ENCODE data around the gene RPS25.
"Not testable (repeated sequence)": the region's sequence is repeated elsewhere in the genome, so short reads cannot be mapped to it uniquely, and the experiment has no call there.

Gene RPS25

DNA sequence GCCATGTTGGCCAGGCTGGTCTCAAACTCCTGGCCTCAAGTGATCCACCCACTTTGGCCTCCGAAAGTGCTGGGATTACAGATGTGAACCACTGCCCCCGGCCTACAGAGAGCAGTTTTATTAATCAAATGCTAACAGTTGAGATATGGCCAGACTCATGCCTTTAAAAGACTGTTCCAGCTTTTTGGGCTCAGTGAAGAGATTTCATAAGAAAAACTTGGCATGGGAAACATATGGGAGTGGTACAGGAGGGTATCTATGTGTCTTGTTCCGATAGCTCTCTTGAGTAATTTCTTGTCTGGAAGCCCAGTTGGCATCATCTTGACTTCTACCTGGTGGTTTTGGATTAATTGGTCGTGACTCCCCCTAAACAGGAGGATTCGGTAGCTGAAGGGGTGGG is 20.7 kb upstream of the RPS25 start:
- no peak for DNase-seq (ENCODE audit: low spot score)

DNA sequence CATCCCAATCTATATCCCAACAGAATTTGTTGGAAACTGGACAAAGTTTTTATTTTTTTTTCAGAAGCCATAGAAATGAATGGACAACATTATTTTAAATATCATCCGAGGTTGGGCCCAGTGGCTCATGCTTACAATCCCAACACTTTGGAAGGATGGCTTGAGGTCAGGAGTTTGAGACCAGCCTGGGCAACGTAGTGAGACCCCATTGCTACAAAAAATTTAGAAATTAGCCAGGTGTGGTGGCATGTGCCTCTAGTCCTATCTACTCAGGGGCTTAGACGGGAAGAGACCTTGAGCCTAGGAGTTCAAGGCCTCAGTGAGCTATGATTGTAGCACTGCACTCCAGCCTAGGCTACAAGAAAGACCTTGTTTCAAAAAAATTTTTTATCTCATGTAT is 16.7 kb upstream of the RPS25 start:
- no peak for DNase-seq (ENCODE audit: low spot score)

DNA sequence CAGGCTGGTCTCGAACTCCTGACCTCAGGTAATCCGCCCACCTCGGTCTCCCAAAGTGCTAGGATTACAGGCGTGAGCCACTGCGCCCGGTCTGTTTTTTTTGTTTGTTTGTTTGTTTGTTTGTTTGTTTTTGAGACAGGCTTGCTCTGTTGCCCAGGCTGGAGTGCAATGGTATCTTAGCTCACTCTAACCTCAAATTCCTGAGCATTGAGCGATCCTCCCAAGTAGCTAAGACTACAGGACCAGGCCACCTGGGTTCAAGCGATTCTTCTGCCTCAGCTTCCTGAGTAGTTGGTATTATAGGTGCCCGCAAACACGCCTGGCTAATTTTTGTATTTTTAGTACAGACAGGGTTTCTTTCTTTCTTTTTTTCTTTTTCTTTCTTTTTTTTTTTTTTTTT is 15.3 kb upstream of the RPS25 start:
- DNase-seq (ENCODE audit: low spot score) = not testable (repeated sequence)

DNA sequence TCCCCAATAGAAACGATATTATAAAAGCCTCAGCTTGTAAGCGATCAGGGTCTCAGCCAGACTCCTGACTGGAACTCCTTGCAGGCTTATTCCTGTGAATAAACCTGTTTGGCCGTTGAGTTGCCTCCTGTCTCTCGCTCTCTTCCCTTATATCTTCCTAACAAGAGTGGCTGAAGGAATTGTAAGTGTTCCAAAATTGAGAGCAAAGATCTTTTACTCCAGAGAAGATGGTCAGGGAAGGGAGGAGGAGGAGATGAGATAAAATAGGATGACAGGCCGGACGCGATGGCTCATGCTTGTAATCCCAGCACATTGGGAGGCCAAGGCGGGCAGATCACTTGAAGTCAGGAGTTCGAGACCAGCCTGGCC is 13.8 kb upstream of the RPS25 start:
- DNase-seq (ENCODE audit: low spot score) = no peak

DNA sequence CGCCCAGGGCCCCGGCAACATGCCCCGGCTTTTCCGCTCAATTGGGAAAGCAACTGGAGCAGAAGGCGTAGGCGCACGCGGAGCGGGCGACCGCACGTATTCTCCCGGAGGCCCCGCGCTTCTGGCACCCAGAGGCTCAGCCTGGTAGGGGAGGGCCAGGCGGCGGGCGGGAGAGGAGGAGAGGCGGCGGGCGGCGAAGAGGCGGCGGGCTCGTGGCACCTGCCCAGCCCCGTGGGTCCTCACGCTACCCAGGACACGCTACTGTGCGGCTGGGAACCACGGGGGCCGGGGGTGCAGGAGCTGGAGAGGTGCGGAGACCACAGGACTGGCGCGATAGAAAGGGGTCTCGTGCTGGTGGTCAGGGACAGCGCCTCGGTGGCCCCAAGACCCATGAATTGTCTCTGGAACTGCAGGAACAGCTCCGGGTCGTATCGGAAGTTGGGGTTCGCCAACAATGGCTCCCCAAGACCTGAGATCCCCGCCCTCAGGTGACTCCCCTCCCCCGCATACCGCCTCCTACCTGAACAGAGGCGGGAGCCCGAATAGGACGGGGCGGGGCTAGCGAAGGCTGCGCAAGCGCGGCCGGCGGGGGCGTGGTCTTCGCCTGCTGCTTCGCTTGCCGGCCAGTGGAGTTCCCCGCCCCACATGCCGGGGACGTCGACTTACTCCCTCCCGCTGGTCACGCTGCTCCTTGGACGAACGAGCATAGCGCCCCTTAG is 12.3 kb upstream of the RPS25 start, which contains the start of gene SLC37A4:
Gene SLC37A4, minus strand, starts transcription at position 549 of the 719 bp plus-strand sequence.
- peak; percentile 97 for DNase-seq (ENCODE audit: low spot score)

DNA sequence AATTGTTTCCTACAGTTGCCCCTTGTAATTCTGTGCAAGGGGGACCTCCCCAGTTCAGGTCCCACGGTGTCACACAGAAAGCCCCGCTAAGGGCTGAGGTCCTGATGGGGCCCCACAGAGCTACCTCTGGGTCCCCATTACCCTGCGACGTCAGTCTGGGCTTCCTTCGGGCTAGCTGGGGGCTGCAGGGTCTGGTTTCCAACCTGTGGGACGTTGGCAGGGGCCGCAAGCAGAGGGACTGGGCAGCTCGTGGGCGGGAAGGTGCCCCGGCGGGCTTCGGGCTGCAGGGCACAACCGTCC is 11.8 kb upstream of the RPS25 start:
- DNase-seq (ENCODE audit: low spot score) = no peak

DNA sequence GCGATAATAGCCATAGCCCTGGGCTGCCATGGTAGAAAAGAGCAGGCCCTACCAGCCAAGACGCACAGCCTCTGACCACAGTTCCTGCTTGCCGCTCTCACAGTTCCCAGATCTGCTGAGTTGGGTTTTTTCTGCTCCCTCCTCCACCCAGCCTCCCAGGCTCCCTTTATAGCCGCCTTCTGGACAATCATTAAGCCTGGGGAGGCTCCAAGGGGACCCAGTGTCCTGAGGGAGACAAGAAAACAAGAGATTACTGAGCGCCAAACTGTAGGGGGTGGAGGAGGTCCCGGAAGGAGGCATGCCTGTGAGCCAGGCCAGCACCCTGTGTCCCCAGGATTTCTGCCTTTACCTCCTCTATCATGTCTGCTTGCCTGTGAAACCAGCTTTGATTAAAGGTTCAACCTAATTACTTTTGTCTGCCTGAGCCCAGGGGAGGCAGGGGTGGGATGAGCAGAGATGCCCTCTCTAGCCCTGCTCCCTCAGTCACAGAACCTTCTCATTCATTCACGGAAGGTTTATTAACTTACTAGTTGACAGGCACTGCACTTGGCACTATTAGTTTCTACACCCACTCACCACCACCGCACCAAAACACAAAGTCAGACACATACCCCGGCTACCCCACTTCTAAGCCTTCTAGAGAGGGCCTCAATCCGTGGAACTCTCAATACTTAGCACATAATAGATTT is 11.3 kb upstream of the RPS25 start:
- peak; percentile 42 for DNase-seq (ENCODE audit: low spot score)

DNA sequence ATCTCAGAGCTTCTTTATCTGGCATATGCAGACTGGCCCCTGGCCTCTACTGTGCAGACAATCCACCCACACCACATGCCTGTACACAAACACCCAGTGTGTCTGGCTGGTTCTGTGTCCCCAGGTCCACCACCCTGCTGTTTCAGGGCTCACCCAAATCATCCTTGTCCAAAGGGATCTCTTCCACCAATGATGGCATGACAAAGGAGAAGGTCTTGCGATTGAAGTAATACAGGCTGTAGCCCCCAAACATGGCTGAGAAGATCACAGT is 10.9 kb upstream of the RPS25 start:
- DNase-seq (ENCODE audit: low spot score) = no peak

DNA sequence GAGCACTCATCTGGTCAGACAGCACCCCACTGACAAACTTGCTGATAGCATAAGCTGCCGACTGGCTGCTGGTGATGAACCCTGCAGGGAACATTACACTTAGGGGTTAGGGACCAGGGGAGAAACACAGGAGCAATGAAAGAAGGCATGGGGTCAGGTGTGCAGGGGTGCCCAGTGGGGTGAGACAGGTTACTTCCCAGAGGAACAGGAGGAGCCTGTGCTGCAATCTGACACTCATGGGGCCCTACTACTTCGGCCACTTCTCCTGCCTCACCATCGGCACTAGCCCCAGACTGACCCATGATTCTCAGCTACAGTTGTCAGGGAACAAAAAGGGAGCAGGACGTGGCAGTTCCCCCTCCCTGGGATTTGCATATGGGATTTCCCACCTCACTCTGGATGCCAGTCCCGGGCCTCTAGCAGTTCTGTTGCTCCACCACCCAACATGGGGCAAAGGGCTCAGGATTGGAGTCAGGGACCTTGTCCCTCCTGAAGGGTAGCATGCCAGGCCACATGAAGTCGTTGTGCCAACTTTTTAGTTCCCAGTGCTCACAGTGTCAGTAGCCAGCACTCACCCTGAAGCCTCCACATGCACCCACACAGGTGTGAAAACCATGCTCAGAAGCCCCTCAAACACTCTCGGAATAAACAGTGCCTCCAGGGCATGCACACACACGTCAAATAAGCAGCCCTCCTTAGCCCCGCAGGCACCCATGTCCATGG is 10.4 kb upstream of the RPS25 start:
- DNase-seq (ENCODE audit: low spot score) = no peak

DNA sequence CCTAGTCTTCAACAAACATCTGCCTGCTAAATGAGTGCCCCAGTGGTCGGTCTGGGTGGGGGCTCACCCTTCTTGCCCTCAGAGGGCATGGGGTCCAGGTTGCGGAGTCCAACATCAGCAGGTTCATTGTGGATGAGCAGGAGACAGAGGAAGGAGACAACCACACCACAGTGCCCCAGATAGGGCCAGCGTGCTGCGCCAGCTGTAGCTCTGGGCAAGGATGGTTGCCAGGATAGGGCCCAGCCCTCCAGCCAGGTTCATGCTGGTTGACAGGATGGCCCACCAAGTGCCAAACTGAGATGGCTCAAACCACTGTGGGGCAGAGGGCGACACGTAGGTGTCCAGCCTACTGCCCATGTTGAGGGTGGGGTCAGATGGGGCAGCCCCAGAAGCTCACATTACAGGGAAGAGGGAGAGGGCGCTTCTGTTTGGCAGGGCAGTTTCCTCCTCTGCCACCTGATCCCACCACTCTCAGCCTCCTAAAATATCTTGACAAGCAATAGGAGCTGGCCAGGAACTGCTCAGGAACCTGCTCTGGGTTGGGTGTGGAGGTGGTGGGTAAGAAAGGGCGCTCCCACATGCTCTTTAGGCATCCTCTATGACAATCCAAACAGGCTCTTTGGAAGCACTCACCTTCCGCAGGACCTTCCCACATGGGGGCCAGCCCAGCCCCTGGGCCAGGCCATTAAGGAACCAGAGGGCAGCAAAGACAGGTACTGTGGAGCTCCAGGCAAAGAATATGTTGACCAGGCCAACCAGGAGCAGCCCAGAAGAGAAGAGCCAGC is 9.6 kb upstream of the RPS25 start:
- DNase-seq (ENCODE audit: low spot score) = no peak

DNA sequence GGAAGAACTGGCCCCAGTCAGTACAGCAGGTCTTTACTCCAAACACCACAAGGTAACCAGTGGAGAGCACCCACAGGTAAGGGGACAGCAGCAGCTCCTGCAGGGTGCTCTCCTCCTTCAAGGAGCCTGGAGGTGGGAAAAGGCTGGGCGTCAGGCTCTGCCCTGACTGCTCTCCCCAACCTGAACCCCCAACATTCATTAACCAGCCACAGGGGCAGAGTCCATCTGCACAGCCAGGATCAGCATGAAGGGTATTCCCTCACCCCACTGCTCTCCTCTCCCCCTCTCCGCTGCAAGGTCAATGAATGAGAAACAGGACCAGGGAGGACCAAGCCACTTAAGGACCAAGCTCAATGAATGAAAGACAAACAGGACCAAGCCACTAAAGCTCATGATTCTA is 8.8 kb upstream of the RPS25 start:
- no peak for DNase-seq (ENCODE audit: low spot score)

DNA sequence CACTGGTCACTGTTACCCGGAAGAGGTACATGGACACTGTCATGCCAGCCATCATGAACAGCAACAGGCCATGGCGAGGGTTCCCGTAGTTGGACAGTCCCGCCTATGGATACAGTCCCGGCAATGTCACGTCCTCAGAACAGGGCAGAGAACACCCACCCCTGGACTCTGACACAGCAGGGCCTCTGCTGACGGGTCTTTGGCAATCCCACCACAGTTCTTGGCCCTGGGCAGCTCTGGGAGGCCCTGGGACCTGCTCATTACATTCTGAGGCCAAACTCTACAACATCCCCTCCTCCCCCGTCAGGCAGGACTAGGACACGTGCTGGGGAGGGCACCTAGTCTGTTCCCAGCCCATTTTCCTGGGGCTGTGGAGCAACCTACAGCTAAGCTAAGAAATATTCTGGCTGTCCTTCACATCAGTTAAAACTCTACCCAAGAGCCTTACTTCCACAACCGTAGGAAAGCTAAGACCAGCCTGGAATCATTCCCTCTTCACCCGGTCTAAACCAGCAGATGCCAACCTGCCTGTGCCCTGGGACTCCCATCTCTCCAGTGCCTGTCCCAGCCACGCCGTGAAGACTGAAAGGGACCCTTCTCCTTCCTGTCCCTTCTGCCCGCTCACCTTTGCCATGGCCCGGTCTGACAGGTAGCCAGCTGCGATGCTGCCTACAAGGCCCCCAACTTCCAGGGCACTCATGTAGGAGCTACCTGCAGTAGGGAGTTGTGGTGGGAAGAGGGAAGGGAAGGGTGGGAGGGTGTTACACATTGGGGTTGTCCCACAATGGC is 8.0 kb upstream of the RPS25 start:
- no peak for DNase-seq (ENCODE audit: low spot score)

DNA sequence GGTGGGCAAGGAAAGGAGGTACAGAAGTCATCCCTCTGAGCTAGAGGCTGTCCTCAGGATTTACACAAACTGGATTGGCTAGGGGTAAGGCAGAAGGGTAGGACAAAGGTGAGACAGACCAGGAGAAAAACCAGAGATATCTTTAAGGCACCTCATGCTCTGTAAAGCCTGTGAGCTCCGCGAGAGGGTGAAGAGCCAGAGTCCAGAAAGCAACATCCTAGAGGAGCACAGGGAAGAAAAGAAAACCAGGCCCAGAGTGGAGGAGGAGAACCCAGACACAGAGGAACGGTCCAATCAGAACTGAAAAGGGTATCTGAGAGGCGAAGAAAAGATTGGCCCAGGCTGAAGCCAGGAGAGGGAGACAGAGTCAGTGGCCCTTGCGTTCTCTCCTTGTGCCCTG is 7.4 kb upstream of the RPS25 start:
- DNase-seq (ENCODE audit: low spot score) = no peak

DNA sequence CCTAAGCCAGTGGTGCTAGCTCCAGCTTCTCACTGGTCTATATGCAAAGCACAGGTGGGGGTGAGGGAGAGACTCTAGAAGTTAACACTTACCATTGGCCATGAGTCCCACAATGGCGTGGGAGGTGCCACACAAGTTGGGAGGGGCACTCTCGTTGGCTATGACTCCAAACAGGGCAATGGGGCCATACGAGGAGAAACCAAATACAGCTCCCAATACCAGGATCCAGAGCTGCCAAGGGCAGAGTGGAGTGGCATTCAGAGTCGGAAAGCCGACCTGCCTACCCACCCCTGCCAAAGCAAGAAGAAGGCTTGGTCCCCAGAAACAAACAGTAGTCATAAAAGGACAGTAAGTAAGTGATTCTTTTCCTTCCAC is 6.9 kb upstream of the RPS25 start:
- no peak for DNase-seq (ENCODE audit: low spot score)

DNA sequence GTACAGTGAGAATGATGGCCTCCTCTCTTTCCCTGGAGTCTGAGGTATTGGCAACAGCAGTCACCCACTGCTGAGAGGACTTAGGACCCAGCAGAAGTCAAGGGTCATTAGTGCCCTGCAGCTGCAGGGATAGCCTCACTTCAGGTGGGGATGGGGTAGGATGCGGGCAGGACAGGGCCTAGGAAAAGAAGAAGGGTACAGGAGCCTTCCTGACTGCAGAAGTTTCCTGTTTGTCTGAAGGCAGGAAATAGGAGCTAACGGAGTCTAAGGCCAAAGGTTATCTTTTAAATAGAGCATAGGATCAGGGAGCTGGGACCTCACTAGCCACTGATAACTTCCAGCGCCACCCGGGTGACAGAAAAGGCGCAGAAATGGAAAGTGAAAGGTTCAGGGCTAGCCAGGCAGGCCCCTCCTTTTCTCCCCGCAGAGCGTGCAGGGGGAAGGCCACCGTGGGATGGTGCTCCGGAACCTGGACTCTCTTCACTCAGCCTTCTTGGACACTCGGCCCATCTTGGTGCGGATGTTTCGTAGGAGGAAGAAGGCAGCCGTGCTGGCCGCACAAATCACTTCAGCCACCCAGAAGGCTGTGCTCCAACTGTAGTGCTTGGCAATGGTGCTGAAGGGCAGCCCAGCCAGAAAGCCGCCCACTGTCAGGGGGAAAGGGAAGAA is 6.4 kb upstream of the RPS25 start:
- DNase-seq (ENCODE audit: low spot score) = no peak

DNA sequence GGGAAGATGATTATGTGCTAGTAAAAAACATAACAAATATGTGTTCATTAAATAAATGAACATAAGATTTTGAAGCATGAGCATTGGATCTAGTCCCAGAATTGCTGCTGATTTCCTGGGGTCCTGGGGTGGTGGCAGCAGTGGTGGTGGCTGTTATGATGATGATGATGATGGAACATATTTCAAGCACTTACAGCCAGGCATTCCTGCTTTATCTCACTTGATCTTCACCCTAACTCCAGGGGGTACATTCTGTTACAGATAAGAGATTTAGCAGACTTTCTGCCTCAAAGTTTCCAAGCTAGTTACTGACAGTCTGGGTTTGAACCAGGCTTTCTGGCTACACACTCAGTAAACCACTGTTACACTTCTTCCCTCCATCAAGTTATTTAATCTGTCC is 5.6 kb upstream of the RPS25 start:
- no peak for DNase-seq (ENCODE audit: low spot score)

DNA sequence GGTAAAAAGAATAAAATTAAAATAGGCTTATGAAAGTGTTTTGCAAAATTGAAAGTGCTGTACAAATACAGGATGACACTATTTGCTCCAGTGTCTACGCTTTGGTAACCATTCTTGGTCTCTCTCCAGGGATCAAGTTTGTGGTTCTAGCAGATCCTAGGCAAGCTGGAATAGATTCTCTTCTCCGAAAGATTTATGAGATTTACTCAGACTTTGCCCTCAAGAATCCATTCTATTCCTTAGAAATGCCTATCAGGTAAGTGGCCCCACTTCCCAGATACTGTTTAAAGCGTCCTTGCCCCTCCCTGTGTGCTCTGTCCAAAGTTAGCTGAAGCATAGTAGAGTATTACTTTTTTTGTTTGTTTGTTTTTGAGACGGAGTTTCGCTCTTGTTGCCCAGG is 3.5 kb upstream of the RPS25 start:
- DNase-seq (ENCODE audit: low spot score) = no peak

DNA sequence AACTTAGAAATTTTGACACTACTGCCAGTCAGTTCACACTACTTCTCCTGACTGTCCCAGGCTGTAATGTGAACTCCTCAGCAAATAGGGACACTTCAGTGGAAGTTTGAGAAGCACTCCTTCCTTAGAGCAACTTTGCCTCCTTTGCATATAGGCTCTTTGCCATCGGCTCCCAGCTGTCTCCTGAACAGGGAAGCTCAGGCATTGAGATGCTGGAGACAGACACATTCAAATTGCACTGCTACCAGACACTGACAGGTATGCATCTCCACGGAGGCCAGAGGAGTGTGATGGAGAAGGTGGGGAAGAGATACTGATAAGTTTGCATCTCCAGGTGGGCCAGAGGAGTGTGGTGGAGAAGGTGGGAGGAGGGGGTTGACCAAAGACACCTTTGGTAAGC is 1.9 kb upstream of the RPS25 start:
- DNase-seq (ENCODE audit: low spot score) = no peak

DNA sequence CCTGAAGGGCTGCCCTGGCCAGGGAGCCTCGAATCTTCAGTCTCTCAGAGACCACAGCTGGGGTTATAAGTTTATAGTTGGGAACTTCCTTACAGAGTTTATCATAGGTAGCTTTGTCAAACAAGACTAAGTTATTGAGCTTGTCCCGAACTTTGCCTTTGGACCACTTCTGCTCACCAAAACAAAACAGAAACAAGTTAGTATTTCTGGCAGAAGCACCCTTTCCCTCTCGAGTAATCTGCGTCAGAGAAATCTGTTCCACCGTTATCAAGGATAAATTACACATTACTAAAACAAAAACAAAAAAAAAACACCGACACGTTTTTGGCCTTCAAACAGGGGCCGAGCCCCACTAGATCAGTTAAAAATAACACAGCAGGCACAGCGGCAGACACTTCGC is 766 bp downstream of the RPS25 start:
- DNase-seq (ENCODE audit: low spot score) = not testable (repeated sequence)

DNA sequence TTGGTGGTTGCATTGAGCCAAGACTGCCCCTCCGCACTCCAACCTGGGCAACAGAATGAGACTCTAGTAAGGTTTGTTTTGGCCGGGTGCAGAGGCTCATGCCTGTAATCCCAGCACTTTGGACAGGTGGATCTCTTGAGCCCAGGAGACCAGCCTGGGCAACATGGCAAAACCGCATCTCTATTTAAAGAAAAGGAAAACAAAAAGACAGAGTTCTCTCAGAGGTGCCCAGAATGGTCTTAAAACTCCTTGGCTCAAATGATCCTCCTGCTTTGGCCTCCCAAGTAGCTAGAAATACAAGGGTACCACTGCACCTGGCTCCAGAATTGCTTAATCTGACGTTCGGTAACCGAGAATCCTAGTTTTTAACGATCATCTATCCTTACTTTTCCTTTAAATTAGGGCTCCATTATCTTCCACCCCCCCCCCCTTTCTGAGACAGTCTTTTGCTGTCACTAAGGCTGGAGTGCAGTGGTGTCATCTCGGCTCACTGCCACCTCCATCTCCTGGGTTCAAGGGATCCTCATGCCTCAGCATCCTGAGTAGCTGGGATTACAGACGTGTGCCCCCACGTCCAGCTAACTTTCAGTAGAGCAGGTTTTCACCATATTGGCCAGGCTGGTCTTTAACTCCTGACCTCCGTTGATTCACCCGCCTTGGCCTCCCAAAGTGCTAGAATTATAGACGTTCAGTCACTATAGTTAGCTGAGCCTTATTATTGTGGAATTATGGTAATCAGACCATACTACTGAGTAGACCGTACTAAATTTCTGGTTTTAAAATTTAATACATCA is 1.7 kb downstream of the RPS25 start:
- no peak for DNase-seq (ENCODE audit: low spot score)

DNA sequence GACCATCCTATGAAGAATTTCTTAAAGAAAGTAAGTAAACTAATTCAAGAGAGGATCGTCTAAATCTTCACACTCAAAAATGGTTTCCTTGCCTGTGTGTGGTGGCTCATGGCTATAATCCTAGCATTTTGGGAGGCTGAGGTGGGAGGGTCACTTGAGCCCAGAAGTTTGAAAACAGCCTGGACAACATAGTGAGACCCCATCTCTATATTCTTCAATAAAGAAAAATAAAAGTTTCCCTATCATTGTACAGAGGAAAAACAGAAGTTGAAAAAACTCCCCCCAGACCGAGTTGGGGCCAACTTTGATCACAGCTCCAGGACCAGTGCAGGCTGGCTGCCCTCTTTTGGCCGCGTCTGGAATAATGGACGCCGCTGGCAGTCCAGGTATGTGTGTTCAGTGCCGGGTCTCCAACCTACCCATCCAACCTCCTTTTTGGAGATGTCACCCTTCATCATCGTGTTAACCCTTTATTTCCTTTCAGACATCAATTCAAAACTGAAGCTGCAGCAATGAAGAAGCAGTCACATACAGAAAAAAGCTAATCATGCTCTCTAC is 3.0 kb downstream of the RPS25 start:
- no peak for DNase-seq (ENCODE audit: low spot score)

All from D341Med (cell line).